ENCODE measurements around the gene PRKCB.

PRKCB gene

GRCh38 chr16:24062270-24062817, 226.6 kb downstream of the PRKCB start:
- POLR2A ChIA-PET (ENCODE audit: low non-redundant PET), result no interaction called here
- TF ChIP-seq, protein P1, sequence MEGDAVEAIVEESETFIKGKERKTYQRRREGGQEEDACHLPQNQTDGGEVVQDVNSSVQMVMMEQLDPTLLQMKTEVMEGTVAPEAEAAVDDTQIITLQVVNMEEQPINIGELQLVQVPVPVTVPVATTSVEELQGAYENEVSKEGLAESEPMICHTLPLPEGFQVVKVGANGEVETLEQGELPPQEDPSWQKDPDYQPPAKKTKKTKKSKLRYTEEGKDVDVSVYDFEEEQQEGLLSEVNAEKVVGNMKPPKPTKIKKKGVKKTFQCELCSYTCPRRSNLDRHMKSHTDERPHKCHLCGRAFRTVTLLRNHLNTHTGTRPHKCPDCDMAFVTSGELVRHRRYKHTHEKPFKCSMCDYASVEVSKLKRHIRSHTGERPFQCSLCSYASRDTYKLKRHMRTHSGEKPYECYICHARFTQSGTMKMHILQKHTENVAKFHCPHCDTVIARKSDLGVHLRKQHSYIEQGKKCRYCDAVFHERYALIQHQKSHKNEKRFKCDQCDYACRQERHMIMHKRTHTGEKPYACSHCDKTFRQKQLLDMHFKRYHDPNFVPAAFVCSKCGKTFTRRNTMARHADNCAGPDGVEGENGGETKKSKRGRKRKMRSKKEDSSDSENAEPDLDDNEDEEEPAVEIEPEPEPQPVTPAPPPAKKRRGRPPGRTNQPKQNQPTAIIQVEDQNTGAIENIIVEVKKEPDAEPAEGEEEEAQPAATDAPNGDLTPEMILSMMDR (conservative IDR thresholded peaks at IDR 0.05; ENCODE audit: low read depth), result no peak
- H3K27ac ChIP-seq, result no peak overlapping the region
- no peak for DNase-seq (ENCODE audit: low spot score)
- CTCF ChIA-PET, result interaction anchor here (0.8 kb wide), 2 partner anchors 54 to 438 kb away, joined by 3 read pairs; no protein-coding TSS in a partner anchor

GRCh38 chr16:24069036-24069590, 233.3 kb downstream of the PRKCB start:
- no peak overlapping the region for H3K27ac ChIP-seq
- TF ChIP-seq, protein P1 (conservative IDR thresholded peaks at IDR 0.05; ENCODE audit: low read depth), result no peak
- CTCF ChIA-PET, result no interaction called here
- POLR2A ChIA-PET (ENCODE audit: low non-redundant PET), result no interaction called here
- DNase-seq (ENCODE audit: low spot score), result no peak

GRCh38 chr16:24070851-24071250, 235.1 kb downstream of the PRKCB start:
- POLR2A ChIA-PET (ENCODE audit: low non-redundant PET), result no interaction called here
- TF ChIP-seq, protein P1 (conservative IDR thresholded peaks at IDR 0.05; ENCODE audit: low read depth), result no peak
- H3K27ac ChIP-seq, result no peak overlapping the region
- CTCF ChIA-PET, result interaction anchor here (0.5 to 1.4 kb wide), 8 partner anchors 23 to 888 kb away, joined by 3 to 11 read pairs (median 3); partner anchors contain the start of gene SCNN1G
- peak; percentile 45 for DNase-seq (ENCODE audit: low spot score)

DNA sequence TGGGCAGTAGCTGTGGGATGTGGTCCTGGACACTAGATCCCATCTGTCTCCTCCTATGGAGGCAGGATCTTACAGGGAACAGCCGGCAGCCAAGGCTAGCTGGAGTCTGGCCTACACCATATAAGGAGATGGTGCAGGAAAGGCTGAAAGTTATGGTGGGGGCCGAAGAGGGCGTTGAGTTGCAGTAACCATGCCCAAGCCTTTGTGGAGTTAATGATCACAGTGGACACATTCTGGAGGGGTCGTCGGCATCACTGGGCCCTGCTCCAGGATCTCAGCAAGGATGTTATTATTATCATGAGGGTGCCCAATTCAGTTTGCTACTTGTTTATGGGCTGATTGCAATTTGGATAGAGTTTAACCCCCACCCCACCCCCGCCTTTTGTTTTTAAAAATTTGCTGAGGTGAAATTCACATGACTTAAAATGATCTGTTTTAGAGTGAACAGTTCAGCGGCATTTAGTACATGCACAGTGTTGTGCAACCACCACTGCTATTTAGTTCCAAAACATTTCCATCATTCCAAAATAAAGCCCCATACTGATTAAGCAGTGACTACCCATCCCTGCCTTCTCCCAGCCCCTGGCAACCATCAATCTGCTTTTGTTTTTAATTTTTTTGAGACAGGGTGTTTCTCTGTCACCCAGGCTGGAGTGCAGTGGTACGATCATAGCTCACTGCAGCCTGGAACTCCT, 236.0 kb downstream of the PRKCB start:
- no peak for DNase-seq (ENCODE audit: low spot score)
- TF ChIP-seq, protein P1 (conservative IDR thresholded peaks at IDR 0.05; ENCODE audit: low read depth), result no peak
- ChIA-PET POLR2A (ENCODE audit: low non-redundant PET) (no interaction called here), CTCF (interaction anchor here (1.0 to 1.4 kb wide), 3 partner anchors 181 to 433 kb away, joined by 3 to 11 read pairs (median 8); no protein-coding TSS in a partner anchor)
- no peak overlapping the region for H3K27ac ChIP-seq

DNA sequence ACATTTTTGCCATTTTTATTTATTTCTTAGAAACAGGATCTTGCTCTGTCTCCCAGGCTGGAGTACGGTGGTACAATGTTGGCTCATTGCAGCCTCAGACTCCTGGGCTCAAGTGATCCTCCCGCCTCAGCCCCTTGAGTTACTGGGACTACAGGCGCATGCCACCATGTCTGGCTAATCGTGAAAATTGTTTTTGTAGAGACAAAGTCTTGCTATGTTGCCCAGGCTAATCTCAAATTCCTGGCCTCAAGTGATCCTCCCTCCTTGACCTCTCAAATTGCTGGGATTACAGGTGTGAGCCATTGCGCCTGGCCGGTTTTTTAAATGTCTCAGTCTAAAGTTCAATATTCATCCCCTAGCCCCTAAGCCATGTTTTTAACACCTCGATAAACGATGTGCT, 237.5 kb downstream of the PRKCB start:
- POLR2A ChIA-PET (ENCODE audit: low non-redundant PET), result no interaction called here
- H3K27ac ChIP-seq, result no peak overlapping the region

GRCh38 chr16:24074574-24074973, 238.8 kb downstream of the PRKCB start:
- no peak for DNase-seq (ENCODE audit: low spot score)
- no peak overlapping the region for H3K27ac ChIP-seq
- CTCF ChIA-PET, result interaction anchor here (0.7 to 0.8 kb wide), 2 partner anchors 27 to 1123 kb away, joined by 3 to 4 read pairs; no protein-coding TSS in a partner anchor
- TF ChIP-seq, protein P1 (conservative IDR thresholded peaks at IDR 0.05; ENCODE audit: low read depth), result no peak
- POLR2A ChIA-PET (ENCODE audit: low non-redundant PET), result no interaction called here

More for the DNA sequence above, 237.5 kb downstream of the PRKCB start:
- DNase-seq (ENCODE audit: low spot score), result no peak
- CTCF ChIA-PET, result interaction anchor here (0.6 kb wide), 1 partner anchor 228 kb away, joined by 3 read pairs; no protein-coding TSS in a partner anchor
- TF ChIP-seq, protein P1 (conservative IDR thresholded peaks at IDR 0.05; ENCODE audit: low read depth), result no peak

All from RWPE1 (cell line).